HG03196 (cell line): ENCODE results near the gene NEURL1.
"Not testable (repeated sequence)": the region's sequence is repeated elsewhere in the genome, so short reads cannot be mapped to it uniquely, and the experiment has no call there.

ENCODE experiments used
- ATAC-seq: cut with Tn5 transposase; IDR thresholded peaks from one replicate; pipeline ENCODE4 v1.9.1; 2021; ENCODE audit not compliant: unreplicated experiment

NEURL1 gene

DNA sequence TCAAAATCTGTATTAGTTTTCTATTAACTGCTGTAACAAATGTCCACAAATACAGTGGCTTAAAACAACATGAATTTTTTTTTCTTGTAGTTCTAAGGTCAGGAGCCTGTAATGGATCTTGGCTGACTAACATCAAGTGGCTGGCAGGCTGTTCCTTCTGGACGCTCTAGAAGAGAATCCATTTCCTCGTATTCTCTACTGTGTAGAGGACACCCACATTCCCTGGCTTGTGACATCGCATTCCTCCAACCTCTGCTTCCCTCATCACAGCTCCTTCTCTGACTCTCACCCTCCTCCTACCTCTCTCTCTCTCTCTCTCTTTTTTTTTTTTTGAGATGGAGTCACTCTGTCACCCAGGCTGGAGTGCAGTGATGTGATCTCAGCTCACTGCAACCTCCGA, 30.0 kb upstream of the NEURL1 start:
- ATAC-seq = no peak

DNA sequence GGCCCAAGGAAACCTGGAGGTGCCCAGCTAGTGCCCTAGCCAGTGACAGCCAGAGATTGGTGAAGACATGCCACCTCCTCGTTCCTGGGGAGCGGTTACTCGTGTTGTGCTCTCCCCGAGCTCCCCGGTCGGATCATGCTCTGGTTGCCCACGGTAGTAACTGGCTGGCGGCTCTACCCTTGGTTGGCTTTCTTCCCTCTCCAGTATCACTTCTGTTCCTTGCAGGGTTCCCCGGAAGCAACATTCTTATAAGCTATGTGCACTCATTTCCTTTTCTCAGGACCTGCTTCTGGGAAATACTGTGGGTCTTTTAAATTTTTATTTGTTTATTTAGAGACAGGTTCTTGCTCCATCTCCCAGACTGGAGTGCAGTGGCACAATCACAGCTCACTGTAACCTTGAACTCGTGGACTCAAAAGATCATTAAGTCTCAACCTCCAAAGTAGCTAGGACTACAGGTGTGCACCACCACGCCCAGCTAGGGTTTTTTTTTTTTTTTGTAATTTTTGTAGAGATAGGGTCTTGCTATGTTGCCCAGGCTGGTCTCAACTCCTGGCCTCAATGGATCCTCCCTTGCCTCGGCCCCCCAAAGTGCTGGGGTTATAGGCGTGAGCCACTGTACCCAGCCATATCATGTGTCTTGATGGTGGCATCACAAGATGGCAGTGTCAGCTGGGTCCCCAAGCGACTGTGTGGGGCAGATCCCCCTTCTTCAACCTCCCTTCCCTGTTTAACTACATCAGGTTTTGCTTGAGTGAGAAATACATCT, 27.9 kb upstream of the NEURL1 start:
- ATAC-seq = no peak

DNA sequence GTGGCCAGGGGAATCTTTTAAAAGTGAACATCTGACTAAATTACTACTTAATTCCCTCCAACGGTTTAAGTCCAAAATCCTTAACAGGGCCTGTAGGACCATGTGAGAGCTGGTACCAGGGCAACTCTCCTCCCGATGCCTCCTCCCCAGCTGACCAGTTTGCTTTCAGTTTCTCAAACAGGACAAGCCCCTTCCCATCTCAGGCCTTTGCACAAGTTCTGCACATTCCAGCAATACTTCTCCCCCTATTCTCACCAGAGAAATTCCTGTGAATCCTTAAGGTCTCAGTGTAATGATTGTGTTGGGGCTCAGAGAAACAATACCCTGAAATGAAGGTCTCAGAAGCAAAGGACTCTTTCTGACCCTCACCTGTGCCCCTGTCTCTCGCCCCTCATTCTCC, 26.8 kb upstream of the NEURL1 start:
- no peak for ATAC-seq

DNA sequence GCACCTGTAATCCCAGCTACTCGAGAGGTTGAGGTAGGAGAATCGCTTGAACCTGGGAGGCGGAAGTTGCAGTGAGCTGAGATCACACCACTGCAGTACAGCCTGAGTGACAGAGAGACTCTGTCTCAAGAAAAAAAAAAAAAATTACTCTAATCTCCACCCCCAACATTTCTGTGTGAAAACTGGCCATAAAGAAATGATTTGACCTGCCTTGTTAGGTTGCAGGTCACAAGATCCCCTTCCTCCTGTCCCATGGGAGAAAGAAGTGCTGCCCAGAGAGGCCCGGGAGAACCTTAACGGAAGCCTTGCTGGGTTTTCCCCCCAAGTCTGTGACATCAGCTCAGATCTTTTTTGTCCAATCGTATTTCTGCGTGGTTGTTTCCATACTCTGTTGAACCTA, 26.1 kb upstream of the NEURL1 start:
- ATAC-seq = no peak

DNA sequence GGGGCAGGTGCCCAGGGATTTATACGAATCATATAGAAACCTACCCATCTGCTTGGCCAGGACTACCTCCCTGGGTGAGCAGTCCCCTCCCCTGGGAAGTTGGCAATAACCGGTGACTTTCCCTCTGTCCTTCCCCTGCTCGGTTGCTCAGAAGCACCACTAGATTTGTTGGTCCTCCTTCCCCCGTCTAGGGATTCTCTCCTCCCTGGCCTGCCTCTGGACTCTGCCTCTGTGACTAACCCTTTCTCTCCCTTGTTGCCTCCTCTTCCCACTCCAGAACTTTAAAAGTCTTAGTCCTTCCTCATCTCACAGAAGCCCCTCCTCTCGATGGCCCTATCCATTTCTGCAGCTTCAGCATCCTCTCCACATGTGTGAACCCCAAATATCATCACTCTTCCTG, 24.3 kb upstream of the NEURL1 start:
- no peak for ATAC-seq

DNA sequence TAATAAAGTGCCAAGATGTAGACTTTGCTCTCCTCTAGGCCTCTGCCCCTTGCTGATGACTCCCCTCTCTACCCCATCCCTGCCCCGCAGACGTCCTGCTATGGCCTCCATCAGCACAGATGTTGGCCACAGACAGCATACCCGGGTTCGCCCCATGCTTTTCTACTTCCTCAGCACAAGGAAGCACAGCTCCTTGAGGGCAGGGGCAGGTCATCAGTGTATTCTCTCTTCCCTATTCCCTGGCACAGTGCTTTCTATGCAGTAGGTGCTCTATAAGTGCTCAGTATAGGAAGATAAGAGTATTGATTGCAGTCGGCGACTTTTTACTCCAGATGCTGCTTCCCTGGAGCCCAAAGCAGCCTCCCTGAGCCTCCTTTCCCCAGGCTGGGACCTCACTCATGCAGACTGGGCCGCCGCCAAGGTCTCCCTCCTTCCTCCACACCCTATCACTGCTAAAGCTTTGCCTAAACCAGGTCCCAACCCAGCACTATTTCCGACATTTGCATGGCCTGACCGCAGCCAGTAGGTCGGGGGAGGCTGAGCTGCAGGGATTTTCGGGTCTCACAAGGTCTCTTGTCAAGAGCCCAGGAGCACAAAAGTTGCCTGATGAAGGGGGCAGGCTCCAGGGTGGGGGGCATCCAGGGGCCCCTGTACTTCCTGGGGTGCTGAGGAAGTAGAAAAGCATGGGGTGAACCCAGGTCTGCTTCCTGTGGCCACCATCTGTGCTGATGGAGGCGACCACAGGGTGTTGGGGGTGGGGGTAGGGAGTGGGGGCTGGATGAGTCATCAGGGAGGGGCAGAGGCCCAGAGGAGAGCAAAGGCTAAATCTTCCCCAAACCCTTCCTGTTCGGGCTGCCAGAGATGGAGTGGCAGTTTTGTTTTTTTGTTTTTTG, 22.5 kb upstream of the NEURL1 start:
- ATAC-seq = peak; percentile 70

DNA sequence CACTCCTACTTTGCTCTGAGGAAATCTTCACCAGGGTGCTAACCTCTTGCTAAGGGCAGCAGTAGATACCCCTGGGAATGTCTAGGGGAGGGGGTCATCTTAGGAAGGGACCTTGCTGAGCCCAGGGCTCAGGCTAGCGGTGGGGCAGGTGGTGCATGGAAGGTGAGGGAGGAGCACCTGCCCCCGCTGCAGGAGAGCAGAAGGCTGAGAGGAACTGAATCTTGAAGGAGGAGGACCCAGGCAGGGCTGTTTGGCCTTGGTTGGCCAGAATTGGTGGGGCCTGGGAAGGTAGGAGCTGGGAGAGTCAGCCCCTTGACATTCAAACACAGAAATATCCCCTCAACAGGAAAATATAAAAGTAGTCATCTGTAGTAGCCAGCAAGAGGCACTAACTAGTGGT, 21.5 kb upstream of the NEURL1 start:
- no peak for ATAC-seq

DNA sequence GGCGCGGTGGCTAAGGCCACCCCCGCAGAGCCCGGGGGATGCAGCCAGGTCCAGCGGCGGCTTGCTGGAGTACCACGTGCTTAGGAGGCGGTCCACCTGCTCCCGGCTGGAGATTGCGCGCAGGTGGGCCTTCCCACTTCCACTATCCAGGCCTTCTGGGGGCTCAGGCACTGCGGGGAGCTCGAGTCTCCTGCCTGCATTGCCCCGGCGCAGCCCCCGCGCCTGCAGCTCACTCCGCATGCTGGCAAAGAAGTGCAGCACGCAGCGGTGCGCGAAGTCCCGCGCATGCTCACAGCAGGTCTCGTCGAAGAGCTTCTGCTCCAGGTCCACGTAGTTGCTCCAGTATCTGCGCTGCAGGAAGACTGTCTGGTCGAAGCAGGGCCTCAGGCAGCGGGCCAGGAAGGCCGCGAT, 20.2 kb upstream of the NEURL1 start:
- no peak for ATAC-seq

DNA sequence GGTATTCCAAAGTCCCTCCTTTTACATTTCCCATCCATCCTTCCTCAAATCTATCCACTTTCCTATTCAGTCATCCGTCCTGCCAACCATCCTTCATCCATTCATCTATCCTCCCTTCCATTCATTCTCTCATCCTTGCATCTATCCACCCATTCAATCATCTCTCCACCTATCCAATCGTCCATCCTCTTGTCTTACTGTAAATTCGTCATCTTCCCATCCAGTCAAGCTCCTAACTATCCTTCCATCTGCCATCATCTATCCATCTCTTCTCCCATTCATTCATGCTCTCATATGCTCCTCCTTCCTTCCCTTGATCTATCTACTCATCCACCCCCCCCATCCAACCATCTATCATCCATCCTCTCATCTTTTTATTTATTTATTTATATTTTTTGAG, 19.4 kb upstream of the NEURL1 start:
- ATAC-seq = no peak

DNA sequence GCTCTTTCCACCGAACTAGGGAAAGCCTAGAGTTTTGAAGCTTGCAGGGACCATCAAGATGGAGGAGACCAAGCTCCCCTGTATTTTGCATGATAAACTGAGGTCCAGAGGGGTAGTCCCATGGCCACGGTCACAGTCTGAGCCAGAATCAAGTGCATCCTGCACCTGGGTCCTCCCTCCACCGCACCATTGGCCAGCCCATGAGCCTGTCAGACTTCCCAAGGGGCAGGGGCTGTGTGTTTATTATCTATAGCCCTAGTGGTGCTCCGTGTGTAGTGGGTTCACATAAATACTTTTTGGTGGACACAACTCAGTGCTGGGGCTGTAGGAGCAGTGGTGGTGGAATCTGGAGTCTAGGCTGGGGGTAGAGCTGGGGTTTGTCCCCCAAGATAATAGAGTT, 18.1 kb upstream of the NEURL1 start:
- ATAC-seq = no peak

DNA sequence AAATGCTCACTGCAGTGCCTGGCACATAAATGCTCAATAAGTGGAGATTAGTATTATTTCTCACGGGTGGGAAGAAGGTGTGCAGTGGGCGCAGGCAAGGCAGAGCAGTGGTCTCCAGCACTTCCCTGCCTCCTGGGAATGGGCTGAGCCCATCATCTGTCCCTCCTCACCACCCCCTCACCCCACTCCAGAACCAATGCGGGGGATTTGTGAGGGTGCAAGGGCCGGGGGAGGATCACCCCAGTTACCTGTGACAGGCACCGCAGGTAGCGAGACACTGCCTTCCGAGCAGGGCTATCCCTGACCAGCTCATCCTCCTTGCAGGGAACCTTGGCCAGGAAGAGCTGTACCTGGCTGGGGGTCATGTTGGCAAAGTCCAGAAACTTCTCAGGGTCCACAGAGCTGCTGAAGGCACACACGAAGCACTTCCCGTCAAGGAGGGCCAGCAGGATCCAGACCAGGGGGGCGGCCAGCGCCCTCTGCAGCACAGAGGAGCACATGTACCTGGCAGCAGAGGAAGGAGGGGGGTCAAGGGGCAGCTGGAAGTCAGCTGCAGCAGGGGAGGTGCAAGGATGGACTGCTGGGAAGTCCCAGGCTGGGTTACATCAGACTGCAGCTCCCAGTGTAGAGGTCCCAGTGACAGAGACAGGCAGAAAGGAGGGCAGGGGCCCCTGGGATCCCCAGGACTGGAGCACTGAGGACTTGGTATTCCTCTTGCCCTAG, 17.3 kb upstream of the NEURL1 start:
- ATAC-seq = no peak

DNA sequence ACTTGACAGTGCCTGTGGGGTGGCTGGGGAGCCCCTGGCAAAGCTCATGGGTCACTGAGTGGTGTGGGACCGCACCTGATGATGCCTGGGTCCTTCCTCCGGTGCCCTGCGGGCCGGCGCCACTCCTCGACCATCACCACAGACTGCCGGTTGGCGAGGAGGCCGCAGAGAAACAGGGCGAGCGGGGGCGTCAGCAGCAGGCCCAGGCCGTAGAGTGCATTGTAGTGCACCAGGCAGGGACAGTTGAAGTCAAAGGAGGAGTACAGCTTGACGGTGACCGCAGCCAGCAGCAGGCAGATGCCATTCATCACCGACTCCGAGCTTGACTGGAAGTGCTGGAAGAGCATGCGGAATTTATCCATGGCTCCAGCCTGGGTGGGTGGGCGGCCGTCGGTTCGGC, 14.8 kb upstream of the NEURL1 start:
- no peak for ATAC-seq

DNA sequence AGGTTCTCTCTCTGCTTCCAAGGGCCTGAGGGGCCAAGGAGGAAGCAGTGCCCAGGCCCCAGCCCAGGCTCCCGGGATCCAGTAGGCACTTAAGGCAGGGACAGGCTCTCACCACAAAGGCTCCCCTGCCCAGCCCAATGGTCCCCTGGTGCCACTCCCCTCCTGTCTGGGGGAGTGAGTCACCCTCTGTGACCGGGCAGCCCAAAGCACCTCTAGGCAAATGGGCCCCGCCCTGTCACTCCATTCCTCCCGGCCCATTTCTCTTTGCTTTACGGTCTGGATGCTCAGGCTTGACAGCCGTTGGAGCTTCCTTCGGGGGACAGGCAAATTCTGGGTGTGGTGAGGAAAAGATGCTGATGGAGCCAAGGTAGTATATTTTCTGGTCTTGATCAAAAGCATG, 14.4 kb upstream of the NEURL1 start, which contains the start of gene CALHM3:
TSS of gene CALHM3 (minus strand) at position 106 of the 400 bp plus-strand sequence. CDS start 208 bp downstream, outside the sequence.
- ATAC-seq = no peak

DNA sequence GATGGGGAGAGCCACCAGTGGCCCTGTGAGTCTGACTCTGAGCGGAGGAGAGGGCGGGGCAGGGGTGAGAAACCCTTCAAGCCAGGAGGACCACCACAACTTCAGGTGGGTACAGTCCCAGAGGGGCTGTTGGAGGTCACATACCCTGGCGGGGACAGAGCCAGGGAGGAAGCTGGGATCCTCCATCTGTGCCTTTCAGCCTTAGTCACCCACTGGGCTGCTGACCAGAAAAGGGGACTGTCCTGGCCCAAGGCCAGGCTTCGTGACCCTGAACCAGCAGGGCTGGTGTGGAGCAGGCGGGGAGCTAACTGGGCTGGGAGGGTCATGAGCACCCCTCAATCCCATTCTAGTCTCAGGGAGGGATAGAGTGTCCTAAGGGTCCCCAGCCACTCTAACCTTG, 13.0 kb upstream of the NEURL1 start:
- ATAC-seq = no peak

DNA sequence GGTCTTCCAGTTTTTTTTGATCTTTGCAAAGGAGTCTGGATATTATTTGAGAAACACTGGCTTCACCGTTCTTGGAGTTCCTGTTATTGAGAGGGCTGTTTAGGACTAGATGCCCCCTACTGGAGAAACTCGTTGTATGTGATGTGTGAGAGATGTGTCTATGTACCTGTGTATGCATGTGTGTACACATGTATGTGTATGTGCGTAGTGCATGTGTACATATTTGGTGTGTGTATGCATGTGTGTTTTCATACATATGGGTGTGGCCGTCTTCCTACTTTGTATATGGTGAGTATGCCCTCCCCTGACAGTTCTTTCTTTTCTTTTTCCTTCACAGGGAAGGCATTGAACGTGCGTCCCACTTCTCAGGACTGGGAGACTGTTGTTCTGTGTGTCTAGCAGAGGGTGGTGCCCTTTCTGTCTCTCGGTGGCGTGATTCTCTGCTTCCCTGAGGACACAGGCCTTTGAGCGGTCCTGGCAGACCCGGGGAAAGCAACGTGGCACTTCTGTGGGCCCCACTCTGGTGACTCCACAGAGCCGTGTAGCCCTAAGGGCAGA, 11.5 kb upstream of the NEURL1 start:
- peak; percentile 51 for ATAC-seq

DNA sequence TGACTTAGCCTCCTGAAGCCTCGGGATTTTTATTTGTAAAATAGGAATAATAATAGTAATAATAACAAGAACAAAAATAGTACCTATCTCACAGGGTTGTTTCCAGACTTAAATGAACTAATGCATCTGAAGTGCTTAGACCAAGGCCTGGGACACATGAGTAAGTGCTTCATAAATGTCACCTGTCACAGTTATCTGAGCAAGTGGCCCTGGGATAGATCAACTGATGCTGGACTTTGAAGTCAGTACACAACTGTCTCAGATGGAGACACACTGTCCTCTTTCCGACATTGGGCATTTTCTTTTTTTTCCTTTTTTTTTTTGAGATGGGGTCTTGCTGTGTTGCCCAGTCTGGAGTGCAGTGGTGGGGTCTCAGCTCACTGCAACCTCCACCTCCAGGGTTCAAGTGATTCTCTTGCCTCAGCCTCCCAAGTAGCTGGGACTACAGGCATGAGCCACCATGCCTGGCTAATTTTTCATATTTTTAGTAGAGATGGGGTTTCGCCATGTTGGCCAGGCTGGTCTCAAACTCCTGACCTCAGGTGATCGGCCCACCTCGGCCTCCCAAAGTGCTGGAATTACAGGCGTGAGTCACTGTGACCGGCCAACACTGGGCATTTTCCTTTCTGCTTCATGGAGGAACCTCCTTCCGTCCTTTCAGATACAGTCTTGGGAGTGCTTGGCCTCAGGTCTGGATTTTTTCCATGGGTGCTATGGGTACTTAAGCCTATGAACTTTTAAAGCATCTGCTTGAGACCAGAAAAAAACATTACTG, 6.7 kb upstream of the NEURL1 start:
- not testable (repeated sequence) for ATAC-seq

DNA sequence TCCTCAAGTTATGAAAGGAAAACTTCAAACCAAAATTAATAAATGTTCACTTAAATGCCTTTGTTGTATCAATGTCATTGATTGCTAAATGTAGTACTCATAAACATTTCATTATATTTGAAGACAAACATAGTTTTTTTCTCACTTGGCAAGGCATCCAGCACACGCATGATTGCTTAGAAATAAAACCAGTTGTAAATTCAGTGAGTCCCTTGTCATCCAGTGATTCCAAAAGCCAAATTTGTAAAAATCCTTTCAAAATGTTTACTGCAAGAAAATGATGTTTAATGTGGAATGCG, 6.1 kb upstream of the NEURL1 start:
- ATAC-seq = no peak

DNA sequence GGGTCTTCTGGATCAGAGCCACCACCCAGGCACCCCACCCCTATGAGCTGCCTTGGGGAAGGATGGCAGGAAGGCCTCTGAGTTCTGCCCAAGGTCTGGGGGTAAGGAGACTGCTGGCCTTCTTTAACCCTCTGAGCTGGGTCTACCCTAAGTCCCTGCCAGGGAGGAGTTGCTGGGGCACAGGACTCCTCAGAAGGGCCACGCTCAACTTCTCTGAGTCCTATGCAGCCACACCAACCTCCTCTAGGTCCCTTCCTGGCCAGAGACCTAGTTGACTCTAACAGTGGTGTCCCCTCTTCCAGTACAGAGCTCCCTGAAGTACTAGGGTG, 2.6 kb upstream of the NEURL1 start:
- ATAC-seq = no peak

DNA sequence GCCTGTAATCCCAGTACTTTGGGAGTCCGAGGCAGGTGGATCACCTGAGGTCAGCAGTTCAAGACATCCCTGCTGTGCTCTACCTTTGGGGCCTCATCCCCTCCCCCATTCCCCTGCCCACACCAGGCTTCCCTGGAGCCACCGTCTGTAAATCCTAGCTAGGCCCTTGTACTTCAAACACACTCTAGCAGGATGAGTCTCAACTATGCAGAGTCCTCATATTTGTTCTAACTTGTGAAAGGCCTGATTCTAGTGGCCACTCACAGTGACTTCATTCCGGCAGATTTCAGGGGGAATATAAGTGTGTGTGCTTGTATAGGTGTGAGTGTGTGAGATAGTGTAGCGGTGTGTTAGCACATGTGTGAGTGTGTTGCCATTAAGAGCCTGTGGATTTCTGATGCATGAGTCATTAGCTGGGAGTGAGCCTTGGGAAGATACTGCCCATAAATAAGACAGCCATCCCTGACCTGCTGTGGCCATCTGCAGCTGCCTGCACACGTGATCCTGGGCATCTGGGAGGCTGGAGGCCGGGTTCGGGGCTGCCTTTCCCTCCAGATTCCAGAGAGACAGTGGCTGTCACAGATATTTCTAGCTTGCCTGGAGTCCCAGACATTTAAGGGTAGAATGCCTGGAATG, 1.7 kb upstream of the NEURL1 start:
- ATAC-seq = no peak

DNA sequence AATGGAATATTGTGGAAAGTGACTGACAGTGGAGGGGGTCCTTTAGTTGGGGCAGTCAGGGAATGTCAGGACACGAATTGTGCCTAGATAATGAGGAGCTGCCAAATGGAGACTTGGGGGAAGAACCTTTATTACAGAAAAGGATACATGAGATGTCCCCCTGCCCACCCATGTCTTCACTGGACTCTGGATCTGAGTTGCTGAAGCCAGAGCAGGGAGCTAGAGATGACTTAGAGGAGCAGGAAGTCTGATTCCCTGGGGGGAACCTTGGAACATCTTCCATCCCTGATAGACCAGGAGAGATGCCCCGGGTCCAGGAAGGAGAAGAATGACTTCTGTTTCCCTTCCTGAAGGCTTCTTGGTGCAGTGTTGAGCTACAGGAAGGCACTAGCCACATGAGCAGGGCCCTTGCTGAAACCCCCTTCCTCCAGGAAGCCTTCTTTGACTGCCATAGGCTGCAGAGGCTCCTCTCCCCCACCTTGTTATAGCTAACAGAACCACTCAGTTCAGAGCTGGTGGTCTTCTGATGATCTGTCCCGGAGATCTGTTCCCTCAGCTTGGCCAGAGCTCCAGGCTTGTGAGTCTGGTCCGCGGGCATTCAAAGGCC, 747 bp upstream of the NEURL1 start:
- no peak for ATAC-seq
